Measurements from ENCODE around the gene SPRED1. TPM values are rescaled to one million over a fixed set of nuclear protein-coding genes. Genes with fewer than 3 reads are reported as not detected.

Gene SPRED1
- total and polyA plus RNA-seq, 9 of the 15 experiments (the other 6 are each of a cell fraction or from before 2014, with no cell fraction given): 2.8 to 17.4 (median 7.9) TPM

DNA sequence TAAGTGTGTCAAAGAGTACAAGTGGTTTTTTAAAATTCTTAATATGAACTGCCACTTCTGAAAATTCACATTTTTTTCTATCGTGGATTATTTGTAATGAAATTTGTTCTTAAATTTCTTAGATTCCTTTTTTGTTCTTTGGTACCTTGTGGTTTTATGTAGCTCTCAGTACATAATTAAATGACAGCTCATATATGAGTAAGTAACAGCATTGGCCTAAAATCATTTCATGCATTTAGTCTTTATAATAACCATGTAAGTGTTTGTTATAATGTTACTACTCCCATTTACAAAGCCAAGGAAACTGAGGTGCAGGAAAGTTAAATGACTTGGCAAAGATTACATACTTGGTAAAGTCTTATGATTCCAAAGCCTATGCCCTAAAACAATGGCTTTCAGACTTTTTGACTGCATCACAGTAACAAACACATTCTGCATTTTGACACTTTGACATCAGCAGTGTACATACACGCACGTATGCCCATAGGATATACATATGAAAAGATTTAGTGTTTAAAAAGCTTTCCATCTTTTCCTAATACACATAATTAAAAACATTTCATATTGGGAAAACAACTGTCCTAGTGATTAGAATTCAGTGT is 14.9 kb downstream of the SPRED1 start:
- no peaks in the 10 kb centered on the region for H4K20me1 ChIP-seq (replicated peaks; ENCODE audit: control insufficient read depth, insufficient read depth, low read length)
- ChIA-PET CTCF (ENCODE audit: low intra/inter-chr PET ratio) (no interaction called here), POLR2A (interaction anchor here (1.3 to 2.2 kb wide), 2 partner anchors 12 to 14 kb away, joined by 6 to 8 read pairs; partner anchors contain the start of gene SPRED1)
- H3K79me2 ChIP-seq (ENCODE audit: control insufficient read depth, insufficient read depth, low read length): peaks cover 93% of the 10 kb centered on the region
- H3K4me1 ChIP-seq (replicated peaks in 1 of 2; ENCODE audit: control insufficient read depth in 2 of 2, insufficient read depth in 2 of 2, low read length in 2 of 2): no peaks in the 10 kb centered on the region; a peak in 2 of 5 replicates
- DNase-seq (ENCODE audit: extremely low read depth in 1 of 4, low spot score in 3 of 4): no peak
- H3K4me3 ChIP-seq: no peak overlapping the region
- no peaks in the 10 kb centered on the region for H3K27me3 ChIP-seq (ENCODE audit: control insufficient read depth in 2 of 2, insufficient read depth in 2 of 2, low read length in 2 of 2)
- no peak for FAIRE-seq
- no peak overlapping the region for H3K9ac ChIP-seq (ENCODE audit: insufficient read depth in 1 of 2, low read depth in 2 of 2, low read length in 2 of 2)
- ATAC-seq: no peak
- WGBS (ENCODE audit: insufficient coverage, low coverage, missing lambda C conversion rate): 89% methylated on average over 3 of the region's 3 CpGs
- intact Hi-C loops (cut with micrococcal nuclease) (no loop called here), in situ Hi-C loops (cut with MboI) (no loop called here)
- H3K9me1 ChIP-seq (ENCODE audit: control insufficient read depth, insufficient read depth, low read length): no peaks in the 10 kb centered on the region
- no peak overlapping the region for H2AFZ ChIP-seq (ENCODE audit: low read depth, low read length)
- peaks cover 12% of the 10 kb centered on the region; the same call in 1 of the 3 replicates for H3K36me3 ChIP-seq (ENCODE audit: control insufficient read depth, insufficient read depth, low read length)
- H3K4me2 ChIP-seq (ENCODE audit: insufficient read depth, low read length): no peak overlapping the region
- BruUV-seq (replicated peaks): no TSS peak
- H3K9me3 ChIP-seq (replicated peaks; ENCODE audit: control insufficient read depth, insufficient read depth, low read depth, low read length): no peaks in the 10 kb centered on the region
- no peak overlapping the region for H3K27ac ChIP-seq (ENCODE audit: extremely low read depth, low read depth, low read length)
- no peak for TF ChIP-seq COPS2 (conservative IDR thresholded peaks at IDR 0.05)
- TF ChIP-seq, protein P1, sequence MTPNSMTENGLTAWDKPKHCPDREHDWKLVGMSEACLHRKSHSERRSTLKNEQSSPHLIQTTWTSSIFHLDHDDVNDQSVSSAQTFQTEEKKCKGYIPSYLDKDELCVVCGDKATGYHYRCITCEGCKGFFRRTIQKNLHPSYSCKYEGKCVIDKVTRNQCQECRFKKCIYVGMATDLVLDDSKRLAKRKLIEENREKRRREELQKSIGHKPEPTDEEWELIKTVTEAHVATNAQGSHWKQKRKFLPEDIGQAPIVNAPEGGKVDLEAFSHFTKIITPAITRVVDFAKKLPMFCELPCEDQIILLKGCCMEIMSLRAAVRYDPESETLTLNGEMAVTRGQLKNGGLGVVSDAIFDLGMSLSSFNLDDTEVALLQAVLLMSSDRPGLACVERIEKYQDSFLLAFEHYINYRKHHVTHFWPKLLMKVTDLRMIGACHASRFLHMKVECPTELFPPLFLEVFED (CRISPR knock-in tag; conservative IDR thresholded peaks at IDR 0.05): no peak
- TF ChIP-seq, protein P2, sequence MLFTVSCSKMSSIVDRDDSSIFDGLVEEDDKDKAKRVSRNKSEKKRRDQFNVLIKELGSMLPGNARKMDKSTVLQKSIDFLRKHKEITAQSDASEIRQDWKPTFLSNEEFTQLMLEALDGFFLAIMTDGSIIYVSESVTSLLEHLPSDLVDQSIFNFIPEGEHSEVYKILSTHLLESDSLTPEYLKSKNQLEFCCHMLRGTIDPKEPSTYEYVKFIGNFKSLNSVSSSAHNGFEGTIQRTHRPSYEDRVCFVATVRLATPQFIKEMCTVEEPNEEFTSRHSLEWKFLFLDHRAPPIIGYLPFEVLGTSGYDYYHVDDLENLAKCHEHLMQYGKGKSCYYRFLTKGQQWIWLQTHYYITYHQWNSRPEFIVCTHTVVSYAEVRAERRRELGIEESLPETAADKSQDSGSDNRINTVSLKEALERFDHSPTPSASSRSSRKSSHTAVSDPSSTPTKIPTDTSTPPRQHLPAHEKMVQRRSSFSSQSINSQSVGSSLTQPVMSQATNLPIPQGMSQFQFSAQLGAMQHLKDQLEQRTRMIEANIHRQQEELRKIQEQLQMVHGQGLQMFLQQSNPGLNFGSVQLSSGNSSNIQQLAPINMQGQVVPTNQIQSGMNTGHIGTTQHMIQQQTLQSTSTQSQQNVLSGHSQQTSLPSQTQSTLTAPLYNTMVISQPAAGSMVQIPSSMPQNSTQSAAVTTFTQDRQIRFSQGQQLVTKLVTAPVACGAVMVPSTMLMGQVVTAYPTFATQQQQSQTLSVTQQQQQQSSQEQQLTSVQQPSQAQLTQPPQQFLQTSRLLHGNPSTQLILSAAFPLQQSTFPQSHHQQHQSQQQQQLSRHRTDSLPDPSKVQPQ (CRISPR knock-in tag; IDR thresholded peaks at IDR 0.05; ENCODE audit: borderline replicate concordance): no peak
